CD4-positive, CD25-positive, alpha-beta regulatory T cell (primary cell): ENCODE measurements around the gene ASIC4. TPM values are rescaled to one million over a fixed set of nuclear protein-coding genes. Genes with fewer than 3 reads are reported as not detected.

Experiments used
- ATAC-seq, 2 donors: fragments of 150-1000 bp; cut with Tn5 transposase; one replicate each; pipeline ENCODE4 v1.10.0; 2021; ENCODE audit warnings: low read depth in 2 of 2, moderate number of reproducible peaks in 2 of 2, moderate library complexity in 1 of 2
- DNase-seq, 3 donors: peaks; one replicate each; pipeline versions ENCODE4 v3.0.0 to v3.0.0-alpha.2; 2012 to 2022; ENCODE audit warnings: mixed read lengths in 1 of 3
- H3K27ac ChIP-seq: one replicate; pipeline ENCODE4 v1.7.0; 2013; ENCODE audit warnings: mild to moderate bottlenecking, low read length; ENCODE audit not compliant: insufficient read depth, poor library complexity, severe bottlenecking
- H3K27me3 ChIP-seq: one replicate; pipeline ENCODE4 v1.7.0; 2013; ENCODE audit warnings: low read length; ENCODE audit not compliant: control insufficient read depth, insufficient read depth
- H3K36me3 ChIP-seq: one replicate; pipeline ENCODE4 v1.7.0; 2013; ENCODE audit warnings: mild to moderate bottlenecking, low read length, moderate library complexity; ENCODE audit not compliant: control insufficient read depth, insufficient read depth
- H3K4me1 ChIP-seq: 2 replicates; pipeline ENCODE4 v1.7.0; 2013; ENCODE audit warnings: mild to moderate bottlenecking, low read length; ENCODE audit not compliant: insufficient read depth, control insufficient read depth, poor library complexity, severe bottlenecking
- H3K4me3 ChIP-seq: one replicate; pipeline ENCODE4 v1.7.0; 2013; ENCODE audit warnings: low read depth, mild to moderate bottlenecking, low read length, moderate library complexity
- H3K9me3 ChIP-seq, 2 experiments: 1 replicate in 1 of 2; 2 replicates in 1 of 2; pipeline ENCODE4 v1.7.0; 2013; ENCODE audit warnings: low read length in 2 of 2, mild to moderate bottlenecking in 1 of 2, moderate library complexity in 1 of 2; ENCODE audit not compliant: control insufficient read depth in 2 of 2
- H3K27ac Mint-ChIP-seq, 3 donors: one replicate each; pipeline ENCODE4 v1.8.0; 2020 to 2022; ENCODE audit warnings: mild to moderate bottlenecking in 3 of 3, mixed read lengths in 3 of 3, moderate library complexity in 2 of 3
- H3K27me3 Mint-ChIP-seq: one replicate; pipeline ENCODE4 v1.8.0; 2022; ENCODE audit warnings: mild to moderate bottlenecking, mixed read lengths
- H3K36me3 Mint-ChIP-seq: one replicate; pipeline ENCODE4 v1.8.0; 2020; ENCODE audit warnings: mixed read lengths
- H3K4me1 Mint-ChIP-seq, 4 donors: one replicate each; pipeline ENCODE4 v1.8.0; 2020 to 2022; ENCODE audit warnings: mixed read lengths in 4 of 4, mild to moderate bottlenecking in 1 of 4
- H3K4me3 Mint-ChIP-seq, 4 donors: one replicate each; pipeline ENCODE4 v1.8.0; 2020 to 2022; ENCODE audit warnings: mild to moderate bottlenecking in 4 of 4, mixed read lengths in 4 of 4, moderate library complexity in 3 of 4
- H3K9me3 Mint-ChIP-seq, 7 donors: one replicate each; pipeline ENCODE4 v1.8.0; 2020 to 2022; ENCODE audit warnings: mixed read lengths in 7 of 7, mild to moderate bottlenecking in 3 of 7, moderate library complexity in 2 of 7
- polyA plus RNA-seq, 4 donors: library from polyadenylated mRNA; unstranded; fragments of 300-500 nt; fragmentation: Illumina TruSeq; gene quantifications; one replicate each; pipeline ENCODE4 v1.2.3, GENCODE V29; 2021
- total RNA-seq: library from RNA; stranded (reverse); gene quantifications from one replicate; pipeline ENCODE4 v1.2.3, GENCODE V29; 2022

ASIC4 gene
- total and polyA plus RNA-seq, 5 donors from 2014 or later: 0.12 TPM; not detected in 4

DNA sequence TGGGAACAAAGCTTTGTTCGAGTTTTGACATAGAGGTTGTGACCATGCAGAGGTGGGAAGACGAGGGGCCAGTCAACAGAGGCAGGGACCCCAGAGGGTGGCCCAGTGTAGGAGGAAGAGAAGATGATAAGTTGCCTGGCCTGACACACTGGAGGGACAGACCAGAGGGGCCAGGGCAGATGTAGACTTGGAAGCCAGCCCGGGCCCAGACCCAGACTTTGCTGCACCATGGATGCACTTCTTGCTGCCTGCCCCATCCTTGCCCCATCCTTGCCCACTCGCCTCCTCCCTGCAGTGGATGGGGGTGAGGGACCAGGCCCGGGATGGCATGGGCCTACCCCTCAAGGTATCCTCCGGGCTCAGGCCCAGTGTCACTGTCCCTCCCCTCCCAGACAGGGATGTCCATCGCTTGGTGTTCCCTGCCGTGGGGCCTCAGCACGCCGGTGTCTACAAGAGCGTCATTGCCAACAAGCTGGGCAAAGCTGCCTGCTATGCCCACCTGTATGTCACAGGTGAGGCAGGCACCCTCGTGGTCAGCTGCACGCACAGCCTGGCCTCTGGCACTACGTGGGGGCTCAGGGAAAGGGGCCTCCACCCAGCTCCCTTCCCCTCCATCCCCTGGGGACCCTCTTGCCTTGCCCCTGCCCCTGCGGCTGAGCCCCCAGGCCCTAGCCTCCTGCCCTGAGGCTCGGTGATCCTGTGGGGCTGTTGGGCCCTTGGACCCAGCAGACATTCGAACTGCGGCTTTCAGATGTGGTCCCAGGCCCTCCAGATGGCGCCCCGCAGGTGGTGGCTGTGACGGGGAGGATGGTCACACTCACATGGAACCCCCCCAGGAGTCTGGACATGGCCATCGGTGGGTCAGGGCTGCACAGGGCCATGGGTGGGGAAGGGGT is 42.6 kb upstream of the ASIC4 start:
- H3K27me3 ChIP-seq: no peaks in the 10 kb centered on the region
- H3K9me3 ChIP-seq: no peaks in the 10 kb centered on the region
- no peaks in the 10 kb centered on the region for H3K36me3 ChIP-seq
- Mint-ChIP-seq H3K27me3 (peaks cover 6% of the 10 kb centered on the region), H3K9me3 (no peaks in the 10 kb centered on the region), H3K27ac (no peak overlapping the region), H3K4me1 (peaks cover 0 to 5% (median 0%) of the 10 kb centered on the region in 4 donors), H3K36me3 (no peaks in the 10 kb centered on the region), H3K4me3 (no peak overlapping the region)
- DNase-seq (no peak), ATAC-seq (peak in 1 of 2 donors; percentile 16)
- no peaks in the 10 kb centered on the region for H3K4me1 ChIP-seq
- H3K27ac ChIP-seq: no peak overlapping the region
- no peak overlapping the region for H3K4me3 ChIP-seq

- no peak overlapping the region for H3K4me3 ChIP-seq
- no peaks in the 10 kb centered on the region for H3K9me3 ChIP-seq
- no peaks in the 10 kb centered on the region for H3K9me3 Mint-ChIP-seq
- H3K27ac ChIP-seq: no peak overlapping the region
- no peaks in the 10 kb centered on the region for H3K27me3 ChIP-seq
- no peak for ATAC-seq
- no peak for DNase-seq
- no peaks in the 10 kb centered on the region for H3K36me3 Mint-ChIP-seq
- H3K27ac Mint-ChIP-seq: no peak overlapping the region
- H3K4me1 Mint-ChIP-seq: peaks cover 0 to 5% (median 0%) of the 10 kb centered on the region in 4 donors
- peaks cover 6% of the 10 kb centered on the region for H3K27me3 Mint-ChIP-seq
- no peaks in the 10 kb centered on the region for H3K36me3 ChIP-seq
- no peaks in the 10 kb centered on the region for H3K4me1 ChIP-seq
- H3K4me3 Mint-ChIP-seq: no peak overlapping the region
Measured at GRCh38 chr2:219472629-219473187, 41.6 kb upstream of the ASIC4 start.

DNA sequence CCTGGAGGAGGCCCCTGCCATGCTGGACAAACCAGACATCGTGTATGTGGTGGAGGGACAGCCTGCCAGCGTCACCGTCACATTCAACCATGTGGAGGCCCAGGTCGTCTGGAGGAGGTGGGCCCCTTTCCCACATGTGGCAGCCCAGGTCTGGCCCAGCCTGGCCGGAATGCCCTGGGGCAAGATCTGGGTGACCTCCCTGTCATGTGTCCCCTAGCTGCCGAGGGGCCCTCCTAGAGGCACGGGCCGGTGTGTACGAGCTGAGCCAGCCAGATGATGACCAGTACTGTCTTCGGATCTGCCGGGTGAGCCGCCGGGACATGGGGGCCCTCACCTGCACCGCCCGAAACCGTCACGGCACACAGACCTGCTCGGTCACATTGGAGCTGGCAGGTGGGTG is 40.8 kb upstream of the ASIC4 start:
- H3K9me3 ChIP-seq: no peaks in the 10 kb centered on the region
- Mint-ChIP-seq H3K27ac (no peak overlapping the region), H3K27me3 (peaks cover 6% of the 10 kb centered on the region), H3K36me3 (no peaks in the 10 kb centered on the region), H3K4me3 (no peak overlapping the region), H3K9me3 (no peaks in the 10 kb centered on the region), H3K4me1 (peaks cover 0 to 5% (median 0%) of the 10 kb centered on the region in 4 donors)
- DNase-seq (no peak), ATAC-seq (no peak)
- H3K27ac ChIP-seq: no peak overlapping the region
- no peaks in the 10 kb centered on the region for H3K4me1 ChIP-seq
- H3K27me3 ChIP-seq: no peaks in the 10 kb centered on the region
- H3K4me3 ChIP-seq: no peak overlapping the region
- H3K36me3 ChIP-seq: no peaks in the 10 kb centered on the region

- no peaks in the 10 kb centered on the region for H3K36me3 ChIP-seq
- no peak for ATAC-seq
- Mint-ChIP-seq H3K27me3 (peaks cover 6% of the 10 kb centered on the region), H3K36me3 (no peaks in the 10 kb centered on the region), H3K9me3 (no peaks in the 10 kb centered on the region), H3K4me3 (no peak overlapping the region), H3K4me1 (peaks cover 0 to 5% (median 0%) of the 10 kb centered on the region in 4 donors), H3K27ac (no peak overlapping the region)
- H3K4me3 ChIP-seq: no peak overlapping the region
- no peaks in the 10 kb centered on the region for H3K9me3 ChIP-seq
- H3K27ac ChIP-seq: no peak overlapping the region
- no peaks in the 10 kb centered on the region for H3K27me3 ChIP-seq
- no peak for DNase-seq
- H3K4me1 ChIP-seq: no peaks in the 10 kb centered on the region
Measured at GRCh38 chr2:219474285-219475060, 39.8 kb upstream of the ASIC4 start.

DNA sequence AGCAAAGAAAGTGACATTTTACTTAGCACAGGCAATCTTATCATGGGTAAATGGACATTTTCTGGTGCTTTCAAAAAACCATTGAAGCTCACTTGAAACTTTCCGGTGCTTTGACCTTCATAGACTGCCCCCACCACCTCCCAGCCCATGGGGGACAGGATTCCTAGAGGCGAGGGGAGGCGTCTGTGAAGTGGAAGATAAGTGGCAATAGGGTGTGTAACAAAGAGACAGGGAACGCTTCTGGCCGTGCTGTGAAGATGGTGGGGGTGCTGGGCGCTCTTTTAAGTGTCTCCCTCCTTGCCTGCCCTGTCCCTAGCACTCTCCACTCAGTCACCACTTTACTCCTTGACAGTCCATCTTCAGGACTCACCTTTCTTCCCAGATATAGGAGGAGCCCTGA is 39.0 kb upstream of the ASIC4 start:
- Histone ChIP-seq H3K36me3 (no peaks in the 10 kb centered on the region), H3K4me1 (no peaks in the 10 kb centered on the region), H3K9me3 (no peaks in the 10 kb centered on the region), H3K27me3 (no peaks in the 10 kb centered on the region), H3K4me3 (no peak overlapping the region), H3K27ac (no peak overlapping the region)
- Mint-ChIP-seq H3K36me3 (no peaks in the 10 kb centered on the region), H3K9me3 (no peaks in the 10 kb centered on the region), H3K27ac (no peak overlapping the region), H3K4me1 (peaks cover 0 to 5% (median 0%) of the 10 kb centered on the region in 4 donors), H3K27me3 (peaks cover 6% of the 10 kb centered on the region), H3K4me3 (no peak overlapping the region)
- DNase-seq (no peak), ATAC-seq (no peak)

DNA sequence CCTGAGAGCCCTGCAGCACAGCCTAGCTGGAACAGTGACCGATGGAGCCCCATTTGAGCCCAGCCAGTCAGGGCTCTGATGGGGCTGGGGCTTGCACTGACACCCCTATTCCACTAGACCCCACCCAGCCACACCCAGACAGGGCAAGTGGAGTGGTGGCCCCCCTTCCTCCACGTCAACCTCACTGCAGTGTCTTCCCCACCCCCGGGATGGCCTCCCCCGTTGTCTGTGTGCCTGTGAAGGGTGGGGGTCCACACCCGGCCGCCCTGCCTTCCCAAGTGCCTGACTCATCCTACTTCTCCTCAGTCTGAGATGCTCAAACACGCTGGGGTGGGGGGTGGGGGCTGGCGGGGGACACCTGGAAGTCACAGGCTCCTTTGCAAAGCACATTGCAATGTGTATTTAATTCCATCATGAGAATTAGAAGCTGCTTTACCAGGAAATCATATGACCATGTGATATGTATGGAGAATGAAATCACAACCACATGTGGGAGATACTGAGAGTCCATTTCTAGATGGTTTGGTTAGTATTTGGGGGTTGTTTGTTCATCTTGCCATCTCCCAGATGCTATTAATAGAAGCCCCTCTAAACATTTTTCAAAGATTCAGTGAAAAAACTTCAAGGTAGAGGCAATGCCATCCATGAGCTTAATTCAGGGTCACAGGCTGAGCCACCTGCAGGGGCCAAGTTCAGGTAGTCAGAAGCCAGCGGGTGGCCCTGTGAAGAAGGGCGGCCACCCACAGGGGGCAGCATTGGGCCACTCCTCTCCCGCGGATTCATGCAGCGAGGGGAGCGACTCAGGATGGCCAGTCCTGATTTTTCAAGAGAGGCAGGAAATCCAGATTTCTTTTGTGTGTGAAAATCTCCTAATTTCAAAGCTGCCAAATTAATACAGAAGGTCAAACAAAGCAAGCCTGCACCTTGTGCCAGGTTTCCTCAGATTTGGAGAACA is 38.3 kb upstream of the ASIC4 start:
- Histone ChIP-seq H3K27ac (no peak overlapping the region), H3K36me3 (no peaks in the 10 kb centered on the region), H3K27me3 (no peaks in the 10 kb centered on the region), H3K9me3 (no peaks in the 10 kb centered on the region), H3K4me1 (no peaks in the 10 kb centered on the region), H3K4me3 (no peak overlapping the region)
- H3K4me1 Mint-ChIP-seq: peaks cover 0 to 5% (median 0%) of the 10 kb centered on the region in 4 donors
- DNase-seq (peak in 2 of 3 donors; percentile 29 to 47), ATAC-seq (peak in 1 of 2 donors; percentile 56)
- H3K27ac Mint-ChIP-seq: no peak overlapping the region
- peaks cover 1% of the 10 kb centered on the region for H3K27me3 Mint-ChIP-seq
- no peak overlapping the region for H3K4me3 Mint-ChIP-seq
- no peaks in the 10 kb centered on the region for H3K36me3 Mint-ChIP-seq
- no peaks in the 10 kb centered on the region for H3K9me3 Mint-ChIP-seq

DNA sequence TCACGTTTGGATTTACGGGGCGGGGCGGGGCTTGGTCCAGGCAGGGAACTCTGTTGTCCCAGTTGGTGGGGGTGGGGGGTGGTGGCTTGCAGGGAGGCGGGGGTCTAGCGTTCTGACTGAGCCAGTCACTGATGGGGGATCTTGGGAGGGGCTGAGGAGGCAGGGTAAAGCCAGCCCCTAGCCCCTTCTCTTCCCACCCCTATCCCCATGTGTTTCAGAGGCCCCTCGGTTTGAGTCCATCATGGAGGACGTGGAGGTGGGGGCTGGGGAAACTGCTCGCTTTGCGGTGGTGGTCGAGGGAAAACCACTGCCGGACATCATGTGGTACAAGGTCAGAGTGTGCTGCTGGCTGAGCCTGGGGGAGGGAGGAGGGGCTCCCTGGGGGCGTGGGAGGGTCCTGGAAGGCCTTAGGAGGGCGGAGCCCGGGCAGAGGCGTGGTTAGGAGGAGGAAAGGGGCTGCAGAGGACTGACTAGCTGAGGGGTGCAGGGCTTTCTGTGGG is 37.6 kb upstream of the ASIC4 start:
- Histone ChIP-seq H3K4me1 (no peaks in the 10 kb centered on the region), H3K4me3 (no peak overlapping the region), H3K27me3 (no peaks in the 10 kb centered on the region), H3K36me3 (no peaks in the 10 kb centered on the region), H3K27ac (no peak overlapping the region), H3K9me3 (no peaks in the 10 kb centered on the region)
- ATAC-seq: no peak
- peaks cover 0 to 5% (median 0%) of the 10 kb centered on the region in 4 donors for H3K4me1 Mint-ChIP-seq
- H3K27ac Mint-ChIP-seq: no peak overlapping the region
- peaks cover 5% of the 10 kb centered on the region for H3K27me3 Mint-ChIP-seq
- no peak for DNase-seq
- no peak overlapping the region for H3K4me3 Mint-ChIP-seq
- H3K36me3 Mint-ChIP-seq: no peaks in the 10 kb centered on the region
- no peaks in the 10 kb centered on the region for H3K9me3 Mint-ChIP-seq
